Smooth muscle cell of the coronary artery (primary cell): Measurements from ENCODE around the gene SMNDC1. TPM values are rescaled to one million over a fixed set of nuclear protein-coding genes. Genes with fewer than 3 reads are reported as not detected.

ENCODE experiments used
- total RNA-seq: library from RNA; depleted of rRNA; stranded (reverse); fragments of >200 nt; gene quantifications from 2 replicates; pipeline ENCODE4 v1.2.3, GENCODE V29; 2014; ENCODE audit warnings: low replicate concordance

The SMNDC1 gene
- total RNA-seq: 2.6 and 6.4 TPM in 2 replicates

GRCh38 chr10:110304780-110305421, at the start of gene SMNDC1:
Gene SMNDC1 (minus strand): TSS chr10:110304920. CDS start chr10:110303587, 1,333 bp downstream.

Other genes with a start within 250 kb of the SMNDC1 start
- gene MXI1, start 97.3 kb downstream of the SMNDC1 start, total RNA-seq: 17.2 and 31.8 TPM in 2 replicates
- gene DUSP5, start 193.0 kb upstream of the SMNDC1 start, total RNA-seq: 3.4 and 10.2 TPM in 2 replicates